K562 (cell line): Measurements from ENCODE around the gene TRMT1L. TPM values are rescaled to one million over a fixed set of nuclear protein-coding genes. Genes with fewer than 3 reads are reported as not detected.

ENCODE experiments used
- CHD7 ChIP-seq: fragments of 200-600 bp; sonication (generic); IDR thresholded peaks from one replicate; pipeline ENCODE4 v1.6.1; 2012; ENCODE audit warnings: mild to moderate bottlenecking, low read depth, low read length, inconsistent platforms
- CREB3 ChIP-seq: fragments of 450-650 bp; conservative IDR thresholded peaks from 2 replicates; pipeline ENCODE4 v1.6.1; 2016; ENCODE audit warnings: missing genetic modification characterization, low read depth, mild to moderate bottlenecking, missing compliant biosample characterization, moderate library complexity
- E2F1 ChIP-seq: sonication (generic); formaldehyde crosslinking; IDR thresholded peaks from 2 replicates; pipeline ENCODE4 v1.8.1; 2023; ENCODE audit warnings: mild to moderate bottlenecking, missing genetic modification reagents, moderate library complexity
- HINFP ChIP-seq: fragments of 450-650 bp; conservative IDR thresholded peaks from 2 replicates; pipeline ENCODE4 v1.6.1; 2016; ENCODE audit warnings: missing genetic modification characterization, low read depth, mild to moderate bottlenecking, control low read depth, missing compliant biosample characterization
- KLF13 ChIP-seq: fragments of 450-650 bp; IDR thresholded peaks from 2 replicates; pipeline ENCODE4 v1.6.1; 2016; ENCODE audit warnings: missing genetic modification characterization, low read depth, mild to moderate bottlenecking, missing compliant biosample characterization, moderate library complexity, borderline replicate concordance
- PTBP1 ChIP-seq: fragments of 200-400 bp; formaldehyde crosslinking; IDR thresholded peaks from 2 replicates; pipeline ENCODE4 v1.6.1; 2017; ENCODE audit warnings: low read depth, low read length
- ZNF592 ChIP-seq: fragments of 450-650 bp; IDR thresholded peaks from 2 replicates; pipeline ENCODE4 v1.6.1; 2017; ENCODE audit warnings: antibody characterized with exemption, mild to moderate bottlenecking
- polyA plus RNA-seq, 8 experiments: library from polyadenylated mRNA; depleted of rRNA in 4 of 8; stranded (reverse) in 5 of 8; unstranded in 3 of 8; fragments of >200 nt; fragmentation: Nextera tagmentation in 2 of 8; fragmentation: Illumina TruSeq in 1 of 8; extraction: Ambion mirVana in 2 of 8; extraction: Trizol in 1 of 8; gene quantifications; 2 replicates each; pipeline versions ENCODE4 v1.2.1 to v1.2.3, GENCODE V29; 2011 to 2014; ENCODE audit warnings: inconsistent platforms in 1 of 8, missing spikeins in 1 of 8
- total RNA-seq, 7 experiments: library from RNA; depleted of rRNA in 6 of 7; stranded (reverse); fragments of >200 nt in 6 of 7; fragmentation: Illumina TruSeq in 2 of 7; extraction: Trizol in 2 of 7; gene quantifications; 2 replicates each; pipeline versions ENCODE4 v1.2.1 to v1.2.3, GENCODE V29; 2011 to 2021; ENCODE audit warnings: low replicate concordance in 1 of 7

TRMT1L gene
- total and polyA plus RNA-seq, 9 of the 15 experiments (the other 6 are each of a cell fraction or from before 2014, with no cell fraction given): 6.4 to 88.9 (median 32.9) TPM

- no peak for TF ChIP-seq CHD7
- TF ChIP-seq KLF13 (tag): no peak
- TF ChIP-seq ZNF592: no peak
- no peak for TF ChIP-seq HINFP (tag)
- TF ChIP-seq CREB3 (tag): no peak
- TF ChIP-seq E2F1 (CRISPR knock-in tag): no peak
- no peak for TF ChIP-seq PTBP1
These were observed 60.2 kb downstream of the TRMT1L start (continued) for GRCh38 chr1:185096531-185096930.
